Psoas muscle (tissue), 8 donors: ENCODE results near the gene SDCCAG8. TPM values are rescaled to one million over a fixed set of nuclear protein-coding genes. Genes with fewer than 3 reads are reported as not detected.

Source experiments
- ATAC-seq, 4 donors: fragments of 200-7000 bp; cut with Tn5 transposase; one replicate each; pipeline ENCODE4 v1.9.1; 2020; ENCODE audit warnings: moderate library complexity in 3 of 4, mild to moderate bottlenecking in 2 of 4
- DNase-seq, 2 donors: peaks; one replicate each; pipeline ENCODE4 v3.0.0-alpha.2; 2020
- H3K27ac ChIP-seq: fragments of 200-600 bp; one replicate; pipeline ENCODE4 v1.8.0; 2022
- H3K27me3 ChIP-seq, 3 donors: fragments of 200-600 bp in 1 of 3; one replicate each; pipeline versions ENCODE4 v1.6.1 to v1.8.0; 2013 to 2022; ENCODE audit warnings: low read length in 2 of 3, mild to moderate bottlenecking in 2 of 3, moderate library complexity in 1 of 3; ENCODE audit not compliant: insufficient read depth in 3 of 3
- H3K36me3 ChIP-seq, 2 donors: fragments of 200-600 bp in 1 of 2; one replicate each; pipeline versions ENCODE4 v1.6.1 to v1.8.0; 2013 to 2022; ENCODE audit warnings: low read depth in 1 of 2, mild to moderate bottlenecking in 1 of 2, moderate library complexity in 1 of 2; ENCODE audit not compliant: insufficient read depth in 1 of 2
- H3K4me1 ChIP-seq: fragments of 200-600 bp; one replicate; pipeline ENCODE4 v1.8.0; 2022
- H3K4me3 ChIP-seq: fragments of 200-600 bp; one replicate; pipeline ENCODE4 v1.8.0; 2022; ENCODE audit warnings: mild to moderate bottlenecking
- H3K9me3 ChIP-seq: fragments of 200-600 bp; one replicate; pipeline ENCODE4 v1.8.0; 2022
- WGBS, 3 donors: extraction: QIAGEN DNeasy Blood & Tissue Kit; methylation state at CpG; one replicate each; pipeline versions ENCODE4 v1.1.6 to v1.1.7; 2013; 5-methylcytosine and 5-hydroxymethylcytosine counted together
- intact Hi-C, 2 donors: fragments of 100-400 bp; cut with DNase I; formaldehyde crosslinking; loops; one replicate each; pipeline versions ENCODE4 v1.11.0 to v1.14.2; 2022
- polyA plus RNA-seq, 3 donors: library from polyadenylated mRNA; stranded (reverse); fragments of 200-250 nt; gene quantifications; one replicate each; pipeline ENCODE4 v1.2.3, GENCODE V29; 2013
- total RNA-seq, 4 donors: library from RNA; stranded (reverse); fragmentation: NEBNext Ultra II Directional in 2 of 4; extraction: Animal tissue kit (Norgen Biotek cat#: 25700) in 2 of 4; gene quantifications; one replicate each; pipeline versions ENCODE4 v1.2.1 to v1.2.4, GENCODE V29; 2021 to 2023
- TF ChIP-seq, protein P1 (sequence below): fragments of 200-600 bp; IDR thresholded peaks from one replicate; pipeline ENCODE4 v1.8.0; 2022; ENCODE audit warnings: antibody characterized with exemption
- donor health status: healthy with polysubstance abuse.
- donor health status: DM: no; HTN: no; CAD: no; lungs with moderate emphysema.
- donor health status: Bipolar disorder and iron deficiency.
- donor health status: healthy.
- donor health status: DM: yes; HTN: yes; CAD: no.
- donor health status: DM: no; HTN: no; CAD: no.
- donor health status: DM: no; HTN: no; CAD: no.
- donor health status: DM: yes; HTN: yes; CAD: no.

The SDCCAG8 gene
- total and polyA plus RNA-seq, 7 donors, result 6.4 to 27.6 (median 20.9) TPM

DNA sequence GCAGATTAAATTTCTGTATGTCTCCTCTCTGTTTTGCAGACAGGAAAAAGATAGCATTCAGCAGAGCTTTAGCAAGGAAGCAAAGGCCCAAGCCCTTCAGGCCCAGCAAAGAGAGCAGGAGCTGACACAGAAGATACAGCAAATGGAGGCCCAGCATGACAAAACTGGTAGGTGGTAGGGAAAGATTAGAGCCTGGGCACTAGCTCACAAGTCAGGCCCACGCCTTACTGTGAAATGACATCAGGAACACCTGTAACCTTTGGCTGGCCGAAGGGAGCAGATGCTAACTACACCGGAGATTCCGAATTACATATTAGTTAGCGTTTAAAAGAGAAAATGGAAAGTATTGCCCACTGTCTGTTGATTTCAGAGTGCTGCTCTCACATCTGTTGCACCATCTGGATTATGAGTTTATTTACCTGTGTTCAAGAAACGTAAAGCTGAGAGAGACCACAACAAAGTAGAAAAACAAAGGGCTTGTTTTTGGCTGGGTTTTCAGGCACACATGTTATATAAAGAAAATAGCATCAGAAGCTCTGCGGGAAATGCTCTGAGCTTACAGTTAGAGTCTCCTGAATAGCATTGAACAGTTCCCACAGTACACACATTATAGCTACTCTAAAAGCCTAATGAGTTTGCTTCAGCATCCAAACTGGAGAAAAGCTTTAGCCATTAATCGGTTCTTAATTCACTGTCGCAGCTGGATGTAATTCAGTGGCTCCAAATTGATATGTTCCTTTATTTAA, 160.0 kb downstream of the SDCCAG8 start:
- Histone ChIP-seq H3K4me1 (peaks cover 8% of the 10 kb centered on the region), H3K27me3 (no peaks in the 10 kb centered on the region), H3K36me3 (peaks cover 0 to 34% of the 10 kb centered on the region in 2 donors), H3K9me3 (no peaks in the 10 kb centered on the region), H3K4me3 (no peak overlapping the region), H3K27ac (no peak overlapping the region)
- 70 to 74% (median 74%) methylated on average over 9 of the region's 9 CpGs for WGBS, 3 donors
- intact Hi-C loops, result no loop called here
- TF ChIP-seq, protein P1, sequence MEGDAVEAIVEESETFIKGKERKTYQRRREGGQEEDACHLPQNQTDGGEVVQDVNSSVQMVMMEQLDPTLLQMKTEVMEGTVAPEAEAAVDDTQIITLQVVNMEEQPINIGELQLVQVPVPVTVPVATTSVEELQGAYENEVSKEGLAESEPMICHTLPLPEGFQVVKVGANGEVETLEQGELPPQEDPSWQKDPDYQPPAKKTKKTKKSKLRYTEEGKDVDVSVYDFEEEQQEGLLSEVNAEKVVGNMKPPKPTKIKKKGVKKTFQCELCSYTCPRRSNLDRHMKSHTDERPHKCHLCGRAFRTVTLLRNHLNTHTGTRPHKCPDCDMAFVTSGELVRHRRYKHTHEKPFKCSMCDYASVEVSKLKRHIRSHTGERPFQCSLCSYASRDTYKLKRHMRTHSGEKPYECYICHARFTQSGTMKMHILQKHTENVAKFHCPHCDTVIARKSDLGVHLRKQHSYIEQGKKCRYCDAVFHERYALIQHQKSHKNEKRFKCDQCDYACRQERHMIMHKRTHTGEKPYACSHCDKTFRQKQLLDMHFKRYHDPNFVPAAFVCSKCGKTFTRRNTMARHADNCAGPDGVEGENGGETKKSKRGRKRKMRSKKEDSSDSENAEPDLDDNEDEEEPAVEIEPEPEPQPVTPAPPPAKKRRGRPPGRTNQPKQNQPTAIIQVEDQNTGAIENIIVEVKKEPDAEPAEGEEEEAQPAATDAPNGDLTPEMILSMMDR, result no peak
- no peak for DNase-seq
- ATAC-seq, result no peak

DNA sequence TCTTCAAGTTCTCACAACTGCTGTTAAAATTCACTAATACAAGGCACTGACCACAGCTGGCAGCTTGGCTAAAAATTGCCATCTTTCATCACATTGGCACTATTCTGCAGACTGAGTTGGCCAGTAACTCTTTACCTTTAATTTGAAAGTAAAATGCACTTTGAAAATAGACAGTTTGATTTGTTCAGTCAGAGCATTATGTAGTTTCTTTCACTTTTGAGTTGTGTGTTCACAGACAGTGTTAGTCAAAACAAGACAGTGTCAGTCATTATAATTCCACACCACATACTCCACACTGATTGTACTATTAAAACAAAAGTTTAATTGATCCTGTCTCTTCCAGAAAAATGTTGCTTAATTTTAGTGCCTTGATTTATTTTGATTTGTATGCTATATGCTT, 160.7 kb downstream of the SDCCAG8 start:
- Histone ChIP-seq H3K27me3 (no peaks in the 10 kb centered on the region), H3K4me1 (peaks cover 8% of the 10 kb centered on the region), H3K27ac (no peak overlapping the region), H3K36me3 (peaks cover 0 to 34% of the 10 kb centered on the region in 2 donors), H3K4me3 (no peak overlapping the region), H3K9me3 (no peaks in the 10 kb centered on the region)
- intact Hi-C loops, result no loop called here
- no peak for ATAC-seq
- TF ChIP-seq, protein P1, result no peak
- DNase-seq, result no peak

DNA sequence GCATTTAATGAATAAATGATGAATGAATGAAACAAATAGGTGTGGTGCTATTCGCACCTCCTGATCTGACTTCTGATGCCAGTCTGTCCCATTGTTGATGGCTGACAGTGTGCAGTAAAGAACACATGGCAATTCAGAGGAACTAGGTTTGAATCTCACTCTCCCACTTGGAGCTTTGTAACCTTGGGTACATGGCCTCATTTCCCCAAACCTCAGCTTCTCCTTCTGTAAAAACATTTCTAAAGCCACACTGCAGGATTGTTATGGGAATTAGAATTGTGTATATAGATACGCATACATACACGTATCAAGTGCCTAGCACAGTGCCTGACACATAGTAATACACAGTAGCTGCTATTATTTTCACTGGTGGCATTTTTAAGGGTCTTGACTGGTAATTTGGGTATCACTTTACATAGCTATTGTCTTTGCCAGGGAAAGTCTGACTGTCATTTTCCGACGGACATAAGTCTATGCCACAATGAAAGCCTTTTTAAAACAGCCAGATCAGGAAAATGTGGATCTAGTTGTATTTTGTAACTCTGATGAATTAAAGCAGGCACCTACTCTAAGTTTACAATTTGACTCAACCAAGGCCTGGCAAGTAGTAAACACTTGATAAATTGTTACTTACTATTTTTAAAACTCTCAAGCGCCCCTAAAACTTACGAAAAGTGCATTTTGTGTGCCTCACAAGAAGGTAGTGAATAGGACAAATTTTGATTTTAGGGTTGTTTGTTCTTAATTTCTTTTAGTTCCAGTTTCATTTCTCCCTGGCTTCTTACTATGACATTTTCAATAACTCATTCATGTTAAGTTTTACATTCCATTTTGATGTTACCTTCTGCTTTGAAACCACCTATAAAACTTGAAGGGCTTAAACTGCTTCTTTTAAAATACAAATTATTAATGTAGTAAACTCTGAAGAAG, 164.4 kb downstream of the SDCCAG8 start:
- Histone ChIP-seq H3K36me3 (peaks cover 0 to 34% of the 10 kb centered on the region in 2 donors), H3K4me3 (no peak overlapping the region), H3K27ac (peak overlapping the region; percentile 84), H3K27me3 (no peaks in the 10 kb centered on the region), H3K4me1 (peaks cover 19% of the 10 kb centered on the region), H3K9me3 (no peaks in the 10 kb centered on the region)
- intact Hi-C loops, result no loop called here
- no peak for DNase-seq
- TF ChIP-seq, protein P1, result no peak
- WGBS, 3 donors, result 74 to 86% (median 75%) methylated on average over 7 of the region's 7 CpGs
- ATAC-seq, result peak in 1 of 4 donors; percentile 65

DNA sequence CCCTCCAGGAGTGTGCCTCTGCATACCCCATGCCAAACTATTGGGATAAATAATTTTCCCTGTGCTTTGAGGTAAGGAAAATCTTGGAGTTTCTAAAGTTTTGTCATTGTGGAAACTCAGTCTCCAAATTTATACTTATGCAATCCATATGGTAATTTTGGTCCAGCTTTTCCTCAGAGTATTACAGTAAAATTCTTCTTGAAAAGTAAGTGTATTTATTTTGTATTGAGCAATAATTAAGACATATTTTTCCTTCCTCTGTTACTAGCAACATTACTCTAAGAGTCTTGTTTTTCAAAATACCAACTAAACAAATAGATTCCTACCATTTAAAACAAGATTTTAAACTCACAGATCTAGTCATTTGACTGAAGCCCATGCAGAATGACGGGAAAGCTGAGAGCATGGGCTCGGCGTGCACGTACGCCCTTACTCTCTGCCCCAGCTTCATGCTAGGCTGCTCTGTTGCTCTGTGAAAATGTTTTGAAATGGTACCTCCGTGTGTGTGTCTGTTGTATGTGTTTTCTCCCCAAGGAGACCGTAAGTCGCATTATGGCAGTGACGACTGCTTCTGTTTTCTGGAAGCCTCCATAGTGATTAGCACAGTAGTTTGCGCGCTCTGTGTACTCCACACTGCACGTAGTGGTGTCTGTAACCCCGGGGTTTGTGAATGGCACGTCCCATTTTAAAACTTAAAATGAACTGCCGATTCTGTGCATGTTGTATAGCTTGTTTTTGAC, 165.3 kb downstream of the SDCCAG8 start:
- no peaks in the 10 kb centered on the region for H3K27me3 ChIP-seq
- peak overlapping the region; percentile 52 for H3K4me3 ChIP-seq
- peak; percentile 55 to 81 (median 64) for ATAC-seq
- intact Hi-C loops, result no loop called here
- peaks cover 0 to 28% of the 10 kb centered on the region in 2 donors for H3K36me3 ChIP-seq
- DNase-seq, result no peak
- WGBS, 3 donors, result 72 to 79% (median 78%) methylated on average over 15 of the region's 15 CpGs
- H3K27ac ChIP-seq, result peak overlapping the region; percentile 84
- peaks cover 19% of the 10 kb centered on the region for H3K4me1 ChIP-seq
- TF ChIP-seq, protein P1, result no peak
- no peaks in the 10 kb centered on the region for H3K9me3 ChIP-seq
